ENCODE results near the gene CIITA.
"Not testable (repeated sequence)": the region's sequence is repeated elsewhere in the genome, so short reads cannot be mapped to it uniquely, and the experiment has no call there.

Gene CIITA

GRCh38 chr16:10957771-10958482, 80.9 kb downstream of the CIITA start:
- peak; percentile 53 for DNase-seq (ENCODE audit: low spot score)

GRCh38 chr16:10959161-10959560, 82.2 kb downstream of the CIITA start:
- DNase-seq (ENCODE audit: low spot score), result no peak

GRCh38 chr16:10961231-10961630, 84.2 kb downstream of the CIITA start:
- DNase-seq (ENCODE audit: low spot score), result no peak

- peak; percentile 73 for DNase-seq (ENCODE audit: low spot score)
These were observed 87.3 kb downstream of the CIITA start for GRCh38 chr16:10964039-10964890.

- no peak for DNase-seq (ENCODE audit: low spot score)
These were observed 87.9 kb downstream of the CIITA start for GRCh38 chr16:10964891-10965326.

- DNase-seq (ENCODE audit: low spot score), result no peak
These were observed 88.5 kb downstream of the CIITA start for GRCh38 chr16:10965440-10966061.

GRCh38 chr16:10966129-10966528, 89.1 kb downstream of the CIITA start:
- no peak for DNase-seq (ENCODE audit: low spot score)

GRCh38 chr16:10966559-10966958, 89.6 kb downstream of the CIITA start:
- not testable (repeated sequence) for DNase-seq (ENCODE audit: low spot score)

- no peak for DNase-seq (ENCODE audit: low spot score)
These were observed 91.0 kb downstream of the CIITA start for GRCh38 chr16:10967986-10968385.

- no peak for DNase-seq (ENCODE audit: low spot score)
These were observed 91.5 kb downstream of the CIITA start for GRCh38 chr16:10968498-10968897.

- DNase-seq (ENCODE audit: low spot score), result no peak
These were observed 92.6 kb downstream of the CIITA start for GRCh38 chr16:10969615-10970014.

- DNase-seq (ENCODE audit: low spot score), result no peak
These were observed 93.1 kb downstream of the CIITA start for GRCh38 chr16:10970065-10970464.

- DNase-seq (ENCODE audit: low spot score), result peak; percentile 66
These were observed 94.6 kb downstream of the CIITA start for GRCh38 chr16:10971560-10971961.

- DNase-seq (ENCODE audit: low spot score), result no peak
These were observed 95.3 kb downstream of the CIITA start for GRCh38 chr16:10972108-10972818.

- DNase-seq (ENCODE audit: low spot score), result no peak
These were observed 95.9 kb downstream of the CIITA start for GRCh38 chr16:10972819-10973464.

GRCh38 chr16:10976634-10977033, 99.6 kb downstream of the CIITA start:
- peak; percentile 93 for DNase-seq (ENCODE audit: low spot score)

- no peak for DNase-seq (ENCODE audit: low spot score)
These were observed 101.1 kb downstream of the CIITA start for GRCh38 chr16:10978124-10978523.

GRCh38 chr16:10978871-10979446, 102.0 kb downstream of the CIITA start:
- no peak for DNase-seq (ENCODE audit: low spot score)

- no peak for DNase-seq (ENCODE audit: low spot score)
These were observed 103.0 kb downstream of the CIITA start for GRCh38 chr16:10979717-10980601.

GRCh38 chr16:10980813-10981212, 103.8 kb downstream of the CIITA start:
- DNase-seq (ENCODE audit: low spot score), result no peak

Data from SK-N-DZ (cell line).